ENCODE results near the gene UNC50. TPM values are rescaled to one million over a fixed set of nuclear protein-coding genes. Genes with fewer than 3 reads are reported as not detected.

The UNC50 gene
- total and polyA plus RNA-seq, 7 donors: 12.5 to 61.0 (median 39.4) TPM

DNA sequence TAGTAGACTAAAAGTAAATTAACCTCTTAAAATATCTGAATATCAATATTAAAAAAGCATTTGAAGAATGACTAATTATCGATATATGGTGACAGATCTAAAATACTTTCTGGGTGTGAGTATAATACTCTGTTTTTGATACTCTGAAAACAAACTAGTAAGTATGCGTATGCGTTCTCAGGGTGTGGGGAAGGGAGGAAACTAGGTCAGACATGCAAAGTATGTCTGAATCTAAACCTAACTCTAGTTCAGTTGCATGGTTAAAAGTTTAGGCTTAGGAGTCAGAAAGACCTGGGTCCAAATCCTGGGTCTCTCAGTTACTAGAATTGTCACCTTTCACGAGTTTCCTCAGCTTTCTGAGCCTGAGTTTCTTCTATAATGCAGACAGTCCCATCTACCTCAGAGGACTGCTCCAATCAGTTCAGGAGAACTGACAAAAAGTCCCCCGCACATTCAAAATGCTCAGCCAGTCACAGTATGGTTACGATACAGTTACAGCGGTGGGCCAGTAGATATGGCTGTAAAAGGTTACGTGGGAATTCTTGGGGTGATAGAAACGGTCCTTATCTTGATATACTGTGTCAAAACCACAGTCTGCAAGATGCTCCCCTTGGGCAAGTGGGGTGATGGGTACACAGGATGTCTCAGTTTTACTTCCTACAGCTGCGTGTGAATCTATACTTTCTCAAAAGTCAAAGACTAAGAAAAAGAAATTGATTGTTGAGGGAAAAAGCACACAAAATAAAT, 29.2 kb downstream of the UNC50 start:
- DNase-seq: no peak
- no peaks in the 10 kb centered on the region for H3K27me3 ChIP-seq
- no peaks in the 10 kb centered on the region for H3K9me3 ChIP-seq
- peaks cover 4 to 77% (median 11%) of the 10 kb centered on the region in 4 donors for H3K36me3 ChIP-seq
- H3K27ac ChIP-seq: no peak overlapping the region
- intact Hi-C loops (cut with DNase I): no loop called here
- H3K4me3 ChIP-seq: no peak overlapping the region
- WGBS, 2 donors: 71 to 82% methylated on average over 10 of the region's 10 CpGs
- TF ChIP-seq POLR2A (IDR thresholded peaks at IDR 0.05) (no peak), POLR2AphosphoS5 (IDR thresholded peaks at IDR 0.05) (no peak), EP300 (IDR thresholded peaks at IDR 0.05) (no peak)
- TF ChIP-seq, protein P1, sequence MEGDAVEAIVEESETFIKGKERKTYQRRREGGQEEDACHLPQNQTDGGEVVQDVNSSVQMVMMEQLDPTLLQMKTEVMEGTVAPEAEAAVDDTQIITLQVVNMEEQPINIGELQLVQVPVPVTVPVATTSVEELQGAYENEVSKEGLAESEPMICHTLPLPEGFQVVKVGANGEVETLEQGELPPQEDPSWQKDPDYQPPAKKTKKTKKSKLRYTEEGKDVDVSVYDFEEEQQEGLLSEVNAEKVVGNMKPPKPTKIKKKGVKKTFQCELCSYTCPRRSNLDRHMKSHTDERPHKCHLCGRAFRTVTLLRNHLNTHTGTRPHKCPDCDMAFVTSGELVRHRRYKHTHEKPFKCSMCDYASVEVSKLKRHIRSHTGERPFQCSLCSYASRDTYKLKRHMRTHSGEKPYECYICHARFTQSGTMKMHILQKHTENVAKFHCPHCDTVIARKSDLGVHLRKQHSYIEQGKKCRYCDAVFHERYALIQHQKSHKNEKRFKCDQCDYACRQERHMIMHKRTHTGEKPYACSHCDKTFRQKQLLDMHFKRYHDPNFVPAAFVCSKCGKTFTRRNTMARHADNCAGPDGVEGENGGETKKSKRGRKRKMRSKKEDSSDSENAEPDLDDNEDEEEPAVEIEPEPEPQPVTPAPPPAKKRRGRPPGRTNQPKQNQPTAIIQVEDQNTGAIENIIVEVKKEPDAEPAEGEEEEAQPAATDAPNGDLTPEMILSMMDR (IDR thresholded peaks at IDR 0.05): no peak
- H3K4me1 ChIP-seq: no peaks in the 10 kb centered on the region

DNA sequence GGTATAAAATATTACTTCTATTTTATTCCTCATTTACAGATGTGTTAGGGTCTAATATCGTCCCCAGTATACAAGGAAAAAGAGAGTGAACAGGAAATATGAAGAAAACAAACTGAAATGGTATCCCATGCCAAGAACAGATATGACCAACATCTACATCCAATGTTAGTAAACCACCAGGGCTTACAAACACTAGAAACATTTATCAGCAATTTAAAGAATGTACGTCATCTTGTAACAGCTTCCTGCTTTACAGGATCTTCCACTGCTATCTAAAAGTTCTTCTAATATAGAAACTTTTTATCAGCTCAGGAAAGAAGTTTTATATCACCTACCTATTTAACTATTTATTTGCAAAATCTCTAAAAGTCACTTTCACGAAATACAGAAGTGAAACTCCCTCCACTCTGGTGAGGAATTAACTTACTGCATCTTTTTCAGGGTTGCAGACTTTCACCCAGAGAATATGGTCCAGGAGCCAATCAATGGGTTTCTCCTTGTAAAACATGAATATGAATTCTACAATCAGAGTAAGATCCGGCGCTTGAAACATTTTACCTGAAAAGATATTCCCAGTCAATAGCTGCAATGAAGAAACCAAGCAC, 35.2 kb downstream of the UNC50 start:
- peaks cover 0 to 43% (median under 1%) of the 10 kb centered on the region in 4 donors for H3K36me3 ChIP-seq
- H3K9me3 ChIP-seq: no peaks in the 10 kb centered on the region
- TF ChIP-seq, protein P1 (IDR thresholded peaks at IDR 0.05): no peak
- TF ChIP-seq POLR2A (IDR thresholded peaks at IDR 0.05) (no peak), EP300 (IDR thresholded peaks at IDR 0.05) (no peak), POLR2AphosphoS5 (IDR thresholded peaks at IDR 0.05) (no peak)
- no peaks in the 10 kb centered on the region for H3K27me3 ChIP-seq
- no peak overlapping the region for H3K27ac ChIP-seq
- WGBS, 2 donors: 88 to 89% methylated on average over 5 of the region's 5 CpGs
- no peak overlapping the region for H3K4me3 ChIP-seq
- no peaks in the 10 kb centered on the region for H3K4me1 ChIP-seq
- DNase-seq: no peak
- intact Hi-C loops (cut with DNase I): loop anchor here (10.0 kb wide), 1 partner anchor 421 kb away; no protein-coding TSS in a partner anchor

DNA sequence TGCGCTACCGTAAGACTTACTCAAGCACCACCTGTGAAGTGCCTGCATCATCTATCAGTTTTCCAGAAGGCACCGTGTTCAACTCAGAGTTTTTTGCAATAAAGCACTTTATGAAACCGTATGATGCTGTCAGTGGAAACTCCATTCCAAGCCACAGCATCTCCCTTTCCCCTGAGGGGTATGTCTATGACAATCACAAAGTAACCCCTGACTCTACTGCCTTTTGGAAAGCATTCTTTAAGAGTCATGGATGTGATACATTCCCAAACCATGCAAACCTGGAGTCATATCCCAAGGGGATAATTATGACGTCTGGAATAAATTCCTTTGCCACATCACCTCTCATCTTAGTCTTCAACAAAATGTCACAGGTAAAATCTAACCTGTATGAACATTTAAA, 39.2 kb downstream of the UNC50 start:
- no peak overlapping the region for H3K27ac ChIP-seq
- H3K27me3 ChIP-seq: no peaks in the 10 kb centered on the region
- H3K4me1 ChIP-seq: no peaks in the 10 kb centered on the region
- 83 to 84% methylated on average over 5 of the region's 5 CpGs for WGBS, 2 donors
- no peaks in the 10 kb centered on the region for H3K9me3 ChIP-seq
- TF ChIP-seq EP300 (IDR thresholded peaks at IDR 0.05) (no peak), POLR2A (IDR thresholded peaks at IDR 0.05) (no peak), POLR2AphosphoS5 (IDR thresholded peaks at IDR 0.05) (no peak)
- TF ChIP-seq, protein P1 (IDR thresholded peaks at IDR 0.05): no peak
- no peak overlapping the region for H3K4me3 ChIP-seq
- DNase-seq: no peak
- intact Hi-C loops (cut with DNase I): loop anchor here (10.0 kb wide), 1 partner anchor 417 kb away; no protein-coding TSS in a partner anchor
- H3K36me3 ChIP-seq: peaks cover 0 to 16% (median 0%) of the 10 kb centered on the region in 4 donors

DNA sequence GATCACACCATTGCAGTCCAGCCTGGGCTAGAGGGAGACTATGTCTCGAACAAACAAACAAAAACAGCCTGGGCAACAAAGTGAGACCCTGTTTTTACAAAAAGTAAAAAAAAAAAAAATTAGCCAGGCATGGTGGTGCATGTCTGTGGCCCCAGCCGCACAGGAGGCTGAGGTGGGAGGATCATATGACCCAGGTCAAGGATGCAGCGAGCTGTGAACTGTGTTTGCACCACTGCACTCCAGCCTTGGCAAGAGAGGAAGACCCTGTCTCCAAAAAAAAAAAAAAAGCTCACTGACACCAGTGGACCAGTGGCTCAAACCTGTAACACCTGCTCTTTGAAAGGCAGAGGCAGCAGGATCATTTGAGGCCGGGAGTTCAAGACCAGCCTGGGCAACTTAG, 40.1 kb downstream of the UNC50 start:
- Histone ChIP-seq H3K36me3 (peaks cover 0 to 11% (median 0%) of the 10 kb centered on the region in 4 donors), H3K4me3 (no peak overlapping the region), H3K9me3 (no peaks in the 10 kb centered on the region), H3K4me1 (no peaks in the 10 kb centered on the region), H3K27ac (no peak overlapping the region), H3K27me3 (no peaks in the 10 kb centered on the region)
- 84 to 93% methylated on average over 4 of the region's 4 CpGs for WGBS, 2 donors
- intact Hi-C loops (cut with DNase I): loop anchor here (10.0 kb wide), 1 partner anchor 416 kb away; no protein-coding TSS in a partner anchor
- TF ChIP-seq POLR2AphosphoS5 (IDR thresholded peaks at IDR 0.05): no peak
- TF ChIP-seq, protein P1 (IDR thresholded peaks at IDR 0.05): no peak
- TF ChIP-seq POLR2A (IDR thresholded peaks at IDR 0.05): no peak
- no peak for TF ChIP-seq EP300 (IDR thresholded peaks at IDR 0.05)
- no peak for DNase-seq

Data from sigmoid colon (tissue), 7 donors.